H1 (cell line): ENCODE data around the gene VAPA. TPM values are rescaled to one million over a fixed set of nuclear protein-coding genes. Genes with fewer than 3 reads are reported as not detected.

Source experiments
- polyA plus RNA-seq, 7 experiments: library from polyadenylated mRNA; depleted of rRNA in 3 of 7; stranded (reverse) in 5 of 7; unstranded in 2 of 7; fragments of >200 nt in 5 of 7; fragments of 200-250 nt in 2 of 7; gene quantifications; 1 replicate in 5 of 7; 2 replicates in 1 of 7; 4 replicates in 1 of 7; pipeline versions ENCODE4 v1.2.1 to v1.2.3, GENCODE V29; 2011 to 2013; ENCODE audit warnings: missing spikeins in 2 of 7, mixed read lengths in 2 of 7
- total RNA-seq: library from RNA; stranded (reverse); fragmentation: NEBNext Ultra II Directional; extraction: Animal tissue kit (Norgen Biotek cat#: 25700); gene quantifications from 2 replicates; pipeline ENCODE4 v1.2.1, GENCODE V29; 2021
- TF ChIP-seq, protein P1 (sequence below): IDR thresholded peaks from 2 replicates; pipeline ENCODE4 v1.6.1; 2011; ENCODE audit warnings: low read length, improper control_type of control experiment

Gene VAPA
- total and polyA plus RNA-seq, 2 of the 8 experiments (the other 6 are each of a cell fraction or from before 2014, with no cell fraction given): 79.7 to 130 TPM

DNA sequence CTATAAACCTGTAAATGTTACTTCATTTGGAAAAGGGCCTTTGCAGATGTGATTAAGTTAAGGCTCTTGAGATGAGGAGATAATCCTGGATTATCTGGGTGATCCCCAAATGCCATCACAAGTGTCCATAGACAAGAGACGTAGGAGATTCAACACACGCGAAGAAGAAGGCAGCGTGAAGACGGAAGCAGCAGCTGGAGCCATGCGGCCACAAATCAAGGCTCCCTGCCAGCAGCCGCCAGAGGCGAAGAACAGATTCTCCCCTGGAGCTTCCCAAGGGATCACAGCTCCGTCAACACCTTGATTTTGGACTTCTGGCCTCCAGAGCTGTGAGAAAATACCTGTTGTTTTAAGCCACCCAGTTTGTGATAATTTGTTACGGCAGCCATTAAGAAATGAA lies 11.0 kb upstream of the VAPA start (continued):
- TF ChIP-seq, protein P1, sequence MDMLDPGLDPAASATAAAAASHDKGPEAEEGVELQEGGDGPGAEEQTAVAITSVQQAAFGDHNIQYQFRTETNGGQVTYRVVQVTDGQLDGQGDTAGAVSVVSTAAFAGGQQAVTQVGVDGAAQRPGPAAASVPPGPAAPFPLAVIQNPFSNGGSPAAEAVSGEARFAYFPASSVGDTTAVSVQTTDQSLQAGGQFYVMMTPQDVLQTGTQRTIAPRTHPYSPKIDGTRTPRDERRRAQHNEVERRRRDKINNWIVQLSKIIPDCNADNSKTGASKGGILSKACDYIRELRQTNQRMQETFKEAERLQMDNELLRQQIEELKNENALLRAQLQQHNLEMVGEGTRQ: no peak
- TF ChIP-seq, all 59 proteins: peak for 0
